ENCODE results near the gene ZNF827. TPM values are rescaled to one million over a fixed set of nuclear protein-coding genes. Genes with fewer than 3 reads are reported as not detected.

Gene ZNF827
- total and polyA plus RNA-seq, 2 of the 8 experiments (the other 6 are each of a cell fraction or from before 2014, with no cell fraction given) = 25.3 to 26.2 TPM

GRCh38 chr4:145829629-145830395, 108.8 kb downstream of the ZNF827 start:
- Histone ChIP-seq H4K20me1 (replicated peaks in 1 of 2; ENCODE audit: control insufficient read depth in 1 of 2, insufficient read depth in 2 of 2, low read length in 2 of 2) (no peaks in the 10 kb centered on the region), H2BK5ac (ENCODE audit: low read depth, low read length) (no peak overlapping the region; the same call in 1 of the 2 replicates), H3K36me3 (ENCODE audit: control insufficient read depth in 2 of 4, insufficient read depth in 4 of 4, low read length in 3 of 4) (peaks cover 0 to 3% (median 1%) of the 10 kb centered on the region in 4 experiments; a peak in 1 of 8 replicates), H3K4me3 (ENCODE audit: extremely low read depth in 1 of 4, insufficient read depth in 2 of 4, low read depth in 3 of 4, low read length in 4 of 4) (no peak overlapping the region), H3K18ac (ENCODE audit: extremely low read depth, low read length) (no peak overlapping the region), H2BK12ac (ENCODE audit: low read depth, low read length) (no peak overlapping the region), H4K8ac (ENCODE audit: extremely low read depth, insufficient read depth, low read length) (no peak overlapping the region), H3K27ac (ENCODE audit: low read depth, low read length) (no peak overlapping the region), H3K4me2 (ENCODE audit: insufficient read depth in 1 of 2, low read depth in 2 of 2, low read length in 2 of 2) (no peak overlapping the region), H3K79me2 (ENCODE audit: control insufficient read depth in 1 of 2, insufficient read depth in 2 of 2, low read length in 2 of 2) (no peaks in the 10 kb centered on the region), H3K79me1 (ENCODE audit: low read depth, low read length) (no peaks in the 10 kb centered on the region), H3K9ac (replicated peaks in 1 of 4; ENCODE audit: extremely low read depth in 1 of 4, low read depth in 3 of 4, low read length in 3 of 4) (no peak overlapping the region), H3K9me3 (ENCODE audit: insufficient read depth in 2 of 2, low read depth in 1 of 2, low read length in 1 of 2) (peaks cover 0 to 2% of the 10 kb centered on the region in 2 experiments; a peak in 1 of 4 replicates), H3K14ac (ENCODE audit: insufficient read length) (no peak overlapping the region), H2BK20ac (ENCODE audit: low read length) (no peak overlapping the region), H2BK120ac (replicated peaks; ENCODE audit: low read depth, low read length) (no peak overlapping the region), H2BK15ac (ENCODE audit: low read length) (no peak overlapping the region), H4K91ac (replicated peaks; ENCODE audit: insufficient read length, low read length) (no peak overlapping the region), H3K4me1 (replicated peaks in 1 of 4; ENCODE audit: control insufficient read depth in 3 of 4, insufficient read depth in 4 of 4, low read length in 3 of 4) (peaks cover 0 to 8% (median 3%) of the 10 kb centered on the region in 4 experiments; a peak in 4 of 7 replicates), H3K23ac (ENCODE audit: insufficient read length) (no peak overlapping the region), H2AK5ac (ENCODE audit: low read depth, low read length) (no peak overlapping the region), H3K4ac (replicated peaks; ENCODE audit: insufficient read length, low read depth, low read length) (no peak overlapping the region), H2AFZ (ENCODE audit: low read length) (no peak overlapping the region), H3K23me2 (ENCODE audit: low read depth, low read length) (no peaks in the 10 kb centered on the region), H4K5ac (ENCODE audit: insufficient read length, low read depth, low read length) (no peak overlapping the region), H3K56ac (replicated peaks; ENCODE audit: insufficient read length, low read depth, low read length) (no peak overlapping the region), H3K27me3 (replicated peaks in 1 of 4; ENCODE audit: control insufficient read depth in 3 of 4, extremely low read depth in 1 of 4, insufficient read depth in 3 of 4, low read length in 3 of 4) (no peaks in the 10 kb centered on the region)
- 86% methylated on average over 5 of the region's 5 CpGs; no CpG with 5 or more reads in 1 of the 2 experiments for WGBS, 2 experiments (ENCODE audit: extremely low coverage in 1 of 2, insufficient coverage in 1 of 2, insufficient read length in 1 of 2, insufficient replicate concordance in 2 of 2, low coverage in 1 of 2, low lambda C conversion rate in 2 of 2, missing lambda C conversion rate in 1 of 2)
- ChIA-PET POLR2A (ENCODE audit: partially characterized antibody) (no interaction called here), CTCF (ENCODE audit: partially characterized antibody) (interaction anchor here (0.6 kb wide), 1 partner anchor 17 kb away, joined by 3 read pairs; no protein-coding TSS in a partner anchor)
- no peak for DNase-seq (ENCODE audit: low read depth in 1 of 2, low spot score in 2 of 2)
- TF ChIP-seq CTBP2 (IDR thresholded peaks at IDR 0.05; ENCODE audit: borderline replicate concordance, insufficient read depth, insufficient read length, low read length) (no peak), SIX5 (IDR thresholded peaks at IDR 0.05; ENCODE audit: low read depth, low read length) (no peak), MAFK (IDR thresholded peaks at IDR 0.05; ENCODE audit: low read depth, low read length) (no peak), ZNF274 (IDR thresholded peaks at IDR 0.05; ENCODE audit: borderline replicate concordance, extremely low read depth, low read length) (no peak), CBX5 (IDR thresholded peaks at IDR 0.05; ENCODE audit: low read depth, low read length) (no peak), SIRT6 (IDR thresholded peaks at IDR 0.05; ENCODE audit: low read length) (no peak)
- FAIRE-seq = no peak

Measured in H1 (cell line).